Bronchial epithelial cell (primary cell): ENCODE data around the gene SEMA6A. TPM values are rescaled to one million over a fixed set of nuclear protein-coding genes. Genes with fewer than 3 reads are reported as not detected.

Experiments
- DNase-seq: peaks from one replicate; pipeline ENCODE4 v3.0.0-alpha.2; 2010; ENCODE audit warnings: low read depth
- FAIRE-seq: peaks from 2 replicates; lab custom pipeline; 2011; peaks lifted over from hg19 to GRCh38; lab: Jason Lieb, UNC
- H3K27me3 ChIP-seq: 2 replicates; pipeline ENCODE4 v1.5.1; 2011; ENCODE audit warnings: low read length; ENCODE audit not compliant: control insufficient read depth, insufficient read depth
- H3K36me3 ChIP-seq: 2 replicates; pipeline ENCODE4 v1.5.1; 2011; ENCODE audit warnings: low read length; ENCODE audit not compliant: control insufficient read depth, insufficient read depth
- H3K4me3 ChIP-seq: 2 replicates; pipeline ENCODE4 v1.5.1; 2011; ENCODE audit warnings: mild to moderate bottlenecking, low read depth, low read length, control low read depth
- total RNA-seq: library from RNA; depleted of rRNA; stranded (reverse); fragments of >200 nt; gene quantifications from 2 replicates; pipeline ENCODE4 v1.2.1, GENCODE V29; 2014
- TF ChIP-seq, protein P1 (sequence below): IDR thresholded peaks from 2 replicates; pipeline ENCODE4 v1.5.1; 2011; ENCODE audit warnings: mild to moderate bottlenecking, moderate library complexity, low read length, control low read depth, inconsistent platforms; ENCODE audit not compliant: insufficient read depth, severe bottlenecking

SEMA6A gene
- total RNA-seq, 1 donor from 2014 or later = 0.53 TPM

DNA sequence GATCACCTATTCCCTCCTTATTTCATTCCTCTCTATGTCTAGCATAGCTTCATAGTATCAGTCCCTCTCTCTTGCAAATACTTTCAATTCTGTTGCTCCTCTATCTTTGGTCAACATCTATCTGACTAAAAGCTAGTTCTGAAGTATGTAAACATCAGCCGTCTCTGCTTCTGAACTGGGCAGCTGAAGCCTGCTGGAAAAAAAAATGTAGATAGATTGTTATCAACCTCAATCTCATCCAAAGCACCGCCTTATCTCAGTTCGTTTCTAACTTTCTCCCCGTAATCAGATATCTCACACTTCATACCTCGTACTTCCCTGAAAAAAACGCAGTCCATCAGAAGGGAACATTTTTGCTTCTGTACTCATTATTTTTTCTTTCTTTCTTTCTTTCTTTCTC, 4.5 kb upstream of the SEMA6A start:
- Histone ChIP-seq H3K4me3 (no peak overlapping the region), H3K27me3 (peaks cover 2% of the 10 kb centered on the region), H3K36me3 (no peaks in the 10 kb centered on the region)
- DNase-seq (no peak), FAIRE-seq (no peak)
- TF ChIP-seq, protein P1, sequence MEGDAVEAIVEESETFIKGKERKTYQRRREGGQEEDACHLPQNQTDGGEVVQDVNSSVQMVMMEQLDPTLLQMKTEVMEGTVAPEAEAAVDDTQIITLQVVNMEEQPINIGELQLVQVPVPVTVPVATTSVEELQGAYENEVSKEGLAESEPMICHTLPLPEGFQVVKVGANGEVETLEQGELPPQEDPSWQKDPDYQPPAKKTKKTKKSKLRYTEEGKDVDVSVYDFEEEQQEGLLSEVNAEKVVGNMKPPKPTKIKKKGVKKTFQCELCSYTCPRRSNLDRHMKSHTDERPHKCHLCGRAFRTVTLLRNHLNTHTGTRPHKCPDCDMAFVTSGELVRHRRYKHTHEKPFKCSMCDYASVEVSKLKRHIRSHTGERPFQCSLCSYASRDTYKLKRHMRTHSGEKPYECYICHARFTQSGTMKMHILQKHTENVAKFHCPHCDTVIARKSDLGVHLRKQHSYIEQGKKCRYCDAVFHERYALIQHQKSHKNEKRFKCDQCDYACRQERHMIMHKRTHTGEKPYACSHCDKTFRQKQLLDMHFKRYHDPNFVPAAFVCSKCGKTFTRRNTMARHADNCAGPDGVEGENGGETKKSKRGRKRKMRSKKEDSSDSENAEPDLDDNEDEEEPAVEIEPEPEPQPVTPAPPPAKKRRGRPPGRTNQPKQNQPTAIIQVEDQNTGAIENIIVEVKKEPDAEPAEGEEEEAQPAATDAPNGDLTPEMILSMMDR = no peak

DNA sequence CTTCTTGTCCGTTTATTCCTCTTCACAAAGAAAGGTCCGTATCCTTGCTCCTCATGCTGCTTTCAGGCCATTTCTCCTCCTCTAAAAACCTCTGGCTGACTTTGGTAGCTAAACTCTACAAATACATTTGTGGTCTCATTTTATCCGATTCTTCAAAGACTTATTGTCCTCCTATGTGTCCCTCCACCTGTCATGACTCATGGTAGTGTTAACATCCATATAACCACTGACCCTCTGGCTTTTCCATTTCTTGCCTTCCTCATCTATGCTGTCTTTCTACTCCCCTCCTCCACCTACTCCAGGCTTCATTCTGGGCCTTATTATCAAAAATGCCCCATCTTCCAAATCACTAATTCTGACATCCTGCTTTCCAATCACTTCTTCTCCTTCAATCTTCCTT, 4.1 kb upstream of the SEMA6A start:
- FAIRE-seq (no peak), DNase-seq (no peak)
- Histone ChIP-seq H3K27me3 (peaks cover 6% of the 10 kb centered on the region), H3K4me3 (no peak overlapping the region), H3K36me3 (no peaks in the 10 kb centered on the region)
- TF ChIP-seq, protein P1 = no peak

DNA sequence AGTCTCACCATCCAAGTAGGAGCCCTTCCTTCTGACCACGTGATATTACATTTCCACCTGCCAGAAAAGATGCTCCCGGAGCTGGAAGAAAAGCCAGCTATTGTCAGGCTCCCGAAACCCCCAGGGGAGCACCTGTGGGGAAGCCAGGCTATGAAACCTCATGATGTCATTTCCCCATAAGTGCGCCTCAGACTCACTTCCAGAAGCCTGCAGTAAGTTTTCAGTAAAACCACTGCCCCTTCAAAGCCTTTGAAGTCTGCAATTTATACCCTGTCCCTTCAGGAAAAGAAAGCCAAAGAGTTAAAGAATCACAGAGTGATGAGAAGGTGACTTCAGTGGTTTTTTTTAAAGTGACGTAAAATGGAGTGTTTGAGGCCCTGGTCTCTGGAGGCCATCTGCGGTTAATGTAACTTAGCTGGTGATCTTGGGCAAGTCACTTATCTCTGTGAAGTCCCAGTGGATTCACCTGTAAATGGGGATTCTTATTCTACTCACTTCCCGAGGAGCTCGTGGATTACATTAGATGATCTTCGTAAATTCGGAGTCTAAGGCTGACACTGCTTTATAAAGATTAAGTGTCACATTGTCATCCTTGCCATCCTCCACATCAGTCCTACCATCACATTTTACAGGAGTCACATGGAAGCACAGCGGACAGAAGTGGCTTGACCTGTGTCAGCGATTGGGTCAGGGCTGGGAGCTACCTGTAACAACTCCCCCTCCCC, 2.6 kb upstream of the SEMA6A start:
- Histone ChIP-seq H3K4me3 (no peak overlapping the region), H3K27me3 (peaks cover 21% of the 10 kb centered on the region), H3K36me3 (no peaks in the 10 kb centered on the region)
- no peak for DNase-seq
- TF ChIP-seq, protein P1 = no peak
- no peak for FAIRE-seq

DNA sequence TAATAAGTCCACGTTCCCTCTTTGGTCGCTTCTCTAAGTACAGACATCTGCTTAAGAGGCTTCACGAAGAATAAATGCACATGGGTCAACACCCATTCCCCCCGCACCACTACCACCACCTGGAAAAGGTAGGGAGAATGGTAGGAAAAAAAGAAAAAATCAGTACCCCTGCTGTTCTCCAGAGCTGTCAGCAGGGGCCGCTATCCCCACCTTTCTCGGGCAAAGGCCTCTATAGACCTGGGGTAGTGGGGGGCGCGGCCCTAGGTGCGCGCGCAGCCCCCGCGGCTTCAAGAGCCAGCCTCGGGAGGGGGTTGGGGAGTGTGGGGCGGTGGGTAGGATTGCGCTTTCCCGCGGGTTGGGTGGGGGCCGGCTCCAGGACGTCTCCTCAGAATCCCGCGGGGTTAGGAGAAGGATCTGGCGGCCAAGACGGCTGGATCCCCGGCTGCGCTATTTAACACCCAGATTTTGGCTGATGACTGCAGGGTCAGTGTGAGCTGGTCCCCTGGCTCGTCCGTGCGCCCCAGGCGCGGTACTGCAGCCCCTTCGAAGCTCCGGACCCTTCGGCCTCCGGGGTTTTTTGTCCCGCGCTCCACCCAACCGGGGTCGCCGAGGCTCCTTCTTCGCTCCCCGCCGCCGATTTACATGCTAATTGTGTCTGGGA, 1.6 kb upstream of the SEMA6A start:
- H3K36me3 ChIP-seq = no peaks in the 10 kb centered on the region
- TF ChIP-seq, protein P1 = peak; percentile 89
- peak; percentile 67 for DNase-seq
- no peak for FAIRE-seq
- peak overlapping the region; percentile 49 for H3K4me3 ChIP-seq
- H3K27me3 ChIP-seq = peaks cover 23% of the 10 kb centered on the region

DNA sequence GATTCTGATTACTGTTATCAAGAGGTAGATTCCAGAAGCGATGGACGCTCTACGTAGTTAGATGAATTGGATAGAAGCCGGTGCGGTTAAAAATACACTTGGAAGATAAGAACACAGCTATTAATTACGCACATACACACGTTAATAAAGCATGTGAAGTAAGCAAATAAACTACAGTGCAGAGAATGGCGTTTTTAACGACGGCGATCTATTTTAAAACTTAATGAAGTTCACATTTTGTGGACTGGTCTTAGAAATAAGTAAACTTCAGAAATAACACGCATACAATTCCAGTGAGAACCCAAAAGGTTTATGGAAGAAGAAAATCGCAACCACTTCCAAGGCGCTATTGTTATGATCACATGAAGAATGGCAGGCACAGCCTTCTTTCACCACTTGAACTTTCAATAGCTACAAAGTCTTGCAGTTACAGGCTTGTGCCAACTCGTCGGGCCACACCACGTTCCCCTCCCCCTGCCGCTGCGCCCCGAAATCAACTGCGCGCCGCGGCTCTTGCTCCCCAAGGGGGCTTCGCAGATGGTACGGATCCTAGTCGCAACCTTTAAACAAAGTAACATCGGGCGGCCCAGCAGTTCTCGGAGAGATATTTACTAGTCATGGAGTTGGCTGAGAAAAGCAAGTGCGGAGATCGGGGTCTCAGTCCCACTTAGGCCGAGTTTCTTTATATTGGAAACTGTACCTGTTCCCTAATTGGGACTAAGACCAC, 866 bp upstream of the SEMA6A start:
- DNase-seq (peak; percentile 79), FAIRE-seq (no peak)
- no peaks in the 10 kb centered on the region for H3K36me3 ChIP-seq
- peaks cover 23% of the 10 kb centered on the region for H3K27me3 ChIP-seq
- TF ChIP-seq, protein P1 = no peak
- H3K4me3 ChIP-seq = peak overlapping the region; percentile 49
